CD14-positive monocyte (primary cell): ENCODE results near the gene KCNN3. TPM values are rescaled to one million over a fixed set of nuclear protein-coding genes. Genes with fewer than 3 reads are reported as not detected.

Source experiments
- DNase-seq, 3 donors: peaks; one replicate each; pipeline ENCODE4 v3.0.0-alpha.2; 2011 to 2022
- H2AFZ ChIP-seq: 2 replicates; pipeline ENCODE4 v1.6.0; 2012; ENCODE audit warnings: mild to moderate bottlenecking, low read depth, low read length, inconsistent platforms; ENCODE audit not compliant: insufficient read depth, poor library complexity, severe bottlenecking
- H3K27ac ChIP-seq, 2 donors: 1 replicate in 1 of 2; 2 replicates in 1 of 2; pipeline ENCODE4 v1.5.1; 2012 to 2013; ENCODE audit warnings: low read length in 2 of 2, control low read depth in 1 of 2, inconsistent platforms in 1 of 2, low read depth in 1 of 2, mild to moderate bottlenecking in 1 of 2
- H3K27me3 ChIP-seq, 2 donors: one replicate each; pipeline versions ENCODE4 v1.6.0 to v1.6.1; 2011 to 2013; ENCODE audit warnings: low read length in 2 of 2; ENCODE audit not compliant: control insufficient read depth in 2 of 2, insufficient read depth in 2 of 2
- H3K36me3 ChIP-seq, 2 donors: replicated peaks in 1 of 2; 1 replicate in 1 of 2; 2 replicates in 1 of 2; pipeline versions ENCODE4 v1.5.1 to v1.6.1; 2012 to 2013; ENCODE audit warnings: low read length in 2 of 2, control low read depth in 1 of 2, inconsistent platforms in 1 of 2, mild to moderate bottlenecking in 1 of 2; ENCODE audit not compliant: insufficient read depth in 2 of 2, control insufficient read depth in 1 of 2
- H3K4me1 ChIP-seq, 2 donors: 1 replicate in 1 of 2; 2 replicates in 1 of 2; pipeline versions ENCODE4 v1.5.1 to v1.6.1; 2012 to 2013; ENCODE audit warnings: low read length in 2 of 2, control low read depth in 1 of 2, inconsistent platforms in 1 of 2, mild to moderate bottlenecking in 1 of 2, moderate library complexity in 1 of 2; ENCODE audit not compliant: insufficient read depth in 2 of 2, control insufficient read depth in 1 of 2
- H3K4me2 ChIP-seq: replicated peaks from 2 replicates; pipeline ENCODE3; 2012; ENCODE audit warnings: low read length, moderate library complexity, mild to moderate bottlenecking; ENCODE audit not compliant: poor library complexity, severe bottlenecking; ENCODE audit errors: extremely low read depth
- H3K4me3 ChIP-seq, 3 experiments: fragments of 200-600 bp in 1 of 3; sonication (generic) in 1 of 3; replicated peaks in 1 of 3; 1 replicate in 2 of 3; 2 replicates in 1 of 3; pipeline ENCODE4 v1.5.1; 2011 to 2013; ENCODE audit warnings: low read length in 3 of 3, mild to moderate bottlenecking in 3 of 3, control low read depth in 2 of 3, low read depth in 2 of 3, inconsistent platforms in 1 of 3, moderate library complexity in 1 of 3
- H3K79me2 ChIP-seq: 2 replicates; pipeline ENCODE4 v1.6.0; 2012; ENCODE audit warnings: mild to moderate bottlenecking, control low read depth, inconsistent platforms, low read length, moderate library complexity; ENCODE audit not compliant: insufficient read depth
- H3K9ac ChIP-seq: 2 replicates; pipeline ENCODE4 v1.6.0; 2017; ENCODE audit warnings: low read length, mild to moderate bottlenecking; ENCODE audit not compliant: insufficient read depth, poor library complexity, severe bottlenecking
- H3K9me3 ChIP-seq, 2 donors: replicated peaks in 1 of 2; 1 replicate in 1 of 2; 2 replicates in 1 of 2; pipeline versions ENCODE4 v1.5.1 to v1.6.1; 2012 to 2013; ENCODE audit warnings: low read length in 2 of 2, control low read depth in 1 of 2; ENCODE audit not compliant: control insufficient read depth in 1 of 2, insufficient read depth in 1 of 2
- H4K20me1 ChIP-seq: 2 replicates; pipeline ENCODE4 v1.6.0; 2012; ENCODE audit warnings: mild to moderate bottlenecking, low read length, control low read depth, moderate library complexity; ENCODE audit not compliant: insufficient read depth
- H3K27ac Mint-ChIP-seq, 7 donors: one replicate each; pipeline ENCODE4 v1.8.0; 2020; ENCODE audit warnings: mild to moderate bottlenecking in 7 of 7, mixed read lengths in 7 of 7, moderate library complexity in 6 of 7, inconsistent platforms in 2 of 7
- H3K27me3 Mint-ChIP-seq, 3 donors: one replicate each; pipeline ENCODE4 v1.8.0; 2021 to 2022; ENCODE audit warnings: low read depth in 3 of 3, mild to moderate bottlenecking in 3 of 3, mixed read lengths in 3 of 3, moderate library complexity in 3 of 3, inconsistent platforms in 1 of 3
- H3K36me3 Mint-ChIP-seq, 2 donors: one replicate each; pipeline ENCODE4 v1.8.0; 2020; ENCODE audit warnings: mixed read lengths in 2 of 2, inconsistent platforms in 1 of 2, mild to moderate bottlenecking in 1 of 2
- H3K4me1 Mint-ChIP-seq: one replicate; pipeline ENCODE4 v1.8.0; 2020; ENCODE audit warnings: mild to moderate bottlenecking, mixed read lengths
- H3K4me3 Mint-ChIP-seq, 2 donors: one replicate each; pipeline ENCODE4 v1.8.0; 2020; ENCODE audit warnings: mild to moderate bottlenecking in 2 of 2, mixed read lengths in 2 of 2, moderate library complexity in 1 of 2
- H3K9me3 Mint-ChIP-seq, 7 donors: one replicate each; pipeline ENCODE4 v1.8.0; 2020 to 2022; ENCODE audit warnings: mixed read lengths in 7 of 7, mild to moderate bottlenecking in 6 of 7, moderate library complexity in 6 of 7, inconsistent platforms in 2 of 7
- CTCF ChIP-seq: fragments of 200-600 bp; IDR thresholded peaks from one replicate; pipeline ENCODE4 v1.8.0; 2022; ENCODE audit warnings: antibody characterized with exemption, mild to moderate bottlenecking
- WGBS: methylation state at CpG from one replicate; pipeline ENCODE4 v1.1.5; 2013; ENCODE audit warnings: missing lambda C conversion rate; ENCODE audit not compliant: insufficient coverage; 5-methylcytosine and 5-hydroxymethylcytosine counted together
- intact Hi-C, 2 donors: fragments of 100-400 bp; cut with micrococcal nuclease; formaldehyde crosslinking; loops; one replicate each; pipeline versions ENCODE4 v1.15.0 to v1.15.1; 2023
- polyA plus RNA-seq, 3 donors: library from polyadenylated mRNA; depleted of rRNA in 1 of 3; unstranded in 2 of 3; stranded (reverse) in 1 of 3; fragments of 300-500 nt in 2 of 3; fragments of >200 nt in 1 of 3; fragmentation: Illumina TruSeq in 2 of 3; gene quantifications; 1 replicate in 2 of 3; 2 replicates in 1 of 3; pipeline ENCODE4 v1.2.3, GENCODE V29; 2012 to 2021

The KCNN3 gene
- polyA plus RNA-seq, 3 donors = not detected

GRCh38 chr1:154809436-154810413, 60.4 kb downstream of the KCNN3 start:
- Mint-ChIP-seq H3K27ac (no peak overlapping the region), H3K4me3 (peak overlapping the region in 1 of 2 donors; percentile 28), H3K27me3 (peaks cover 15 to 22% (median 21%) of the 10 kb centered on the region in 3 donors), H3K9me3 (no peaks in the 10 kb centered on the region), H3K4me1 (peaks cover 11% of the 10 kb centered on the region), H3K36me3 (no peaks in the 10 kb centered on the region)
- WGBS = 30% methylated on average over 4 of the region's 7 CpGs
- Histone ChIP-seq H3K27me3 (peaks cover 0 to 13% of the 10 kb centered on the region in 2 donors), H3K27ac (no peak overlapping the region), H2AFZ (no peak overlapping the region), H3K4me3 (no peak overlapping the region), H3K36me3 (no peaks in the 10 kb centered on the region), H3K4me2 (no peak overlapping the region), H3K9me3 (no peaks in the 10 kb centered on the region), H3K4me1 (no peaks in the 10 kb centered on the region), H4K20me1 (no peaks in the 10 kb centered on the region), H3K9ac (no peak overlapping the region), H3K79me2 (no peaks in the 10 kb centered on the region)
- peak; percentile 5 to 48 (median 11) for DNase-seq
- no peak for TF ChIP-seq CTCF
- intact Hi-C loops = no loop called here

- Histone ChIP-seq H3K9me3 (no peaks in the 10 kb centered on the region), H3K27me3 (peaks cover 0 to 13% of the 10 kb centered on the region in 2 donors), H3K4me3 (no peak overlapping the region), H2AFZ (no peak overlapping the region), H3K27ac (no peak overlapping the region), H3K9ac (no peak overlapping the region), H4K20me1 (no peaks in the 10 kb centered on the region), H3K79me2 (no peaks in the 10 kb centered on the region), H3K36me3 (no peaks in the 10 kb centered on the region), H3K4me1 (no peaks in the 10 kb centered on the region), H3K4me2 (no peak overlapping the region)
- 90% methylated on average over 16 of the region's 17 CpGs for WGBS
- no peak for DNase-seq
- no peaks in the 10 kb centered on the region for H3K36me3 Mint-ChIP-seq
- H3K27me3 Mint-ChIP-seq = peaks cover 15 to 21% (median 21%) of the 10 kb centered on the region in 3 donors
- intact Hi-C loops = no loop called here
- TF ChIP-seq CTCF = no peak
- peaks cover 11% of the 10 kb centered on the region for H3K4me1 Mint-ChIP-seq
- no peak overlapping the region for H3K27ac Mint-ChIP-seq
- H3K9me3 Mint-ChIP-seq = no peaks in the 10 kb centered on the region
- H3K4me3 Mint-ChIP-seq = no peak overlapping the region
Observed at GRCh38 chr1:154808909-154809262, 61.2 kb downstream of the KCNN3 start.
